CD4-positive, alpha-beta T cell treated with Interleukin-6 at 100 ng/mL for 8 hours (primary cell): Measurements from ENCODE around the gene UBIAD1.
A peak's percentile ranks its signal among the peaks of the same experiment; 100 is the strongest.
"Not testable (repeated sequence)": the region's sequence is repeated elsewhere in the genome, so short reads cannot be mapped to it uniquely, and the experiment has no call there.

Experiments used
- DNase-seq: peaks from one replicate; pipeline ENCODE4 v3.0.0-alpha.2; 2020; ENCODE audit warnings: mixed read lengths, low spot score

The UBIAD1 gene

GRCh38 chr1:11272832-11273594, at the start of gene UBIAD1:
Gene UBIAD1, plus strand, starts transcription at chr1:11273198. Its CDS starts 334 bp downstream, at chr1:11273532.
- peak; percentile 91 for DNase-seq

GRCh38 chr1:11227106-11228077, 45.6 kb upstream of the UBIAD1 start:
- no peak for DNase-seq

GRCh38 chr1:11229203-11229602, 43.8 kb upstream of the UBIAD1 start:
- DNase-seq, result no peak

- no peak for DNase-seq
Observed at GRCh38 chr1:11233208-11233607, 39.8 kb upstream of the UBIAD1 start.

- DNase-seq, result no peak
Observed at GRCh38 chr1:11237356-11237755, 35.6 kb upstream of the UBIAD1 start.

- no peak for DNase-seq
Observed at GRCh38 chr1:11238311-11238710, 34.7 kb upstream of the UBIAD1 start.

GRCh38 chr1:11245248-11245647, 27.8 kb upstream of the UBIAD1 start:
- no peak for DNase-seq

- no peak for DNase-seq
Observed at GRCh38 chr1:11245904-11246719, 26.9 kb upstream of the UBIAD1 start.

GRCh38 chr1:11248169-11248568, 24.8 kb upstream of the UBIAD1 start:
- no peak for DNase-seq

- DNase-seq, result no peak
Observed at GRCh38 chr1:11252538-11252937, 20.5 kb upstream of the UBIAD1 start.

- DNase-seq, result no peak
Observed at GRCh38 chr1:11253226-11253625, 19.8 kb upstream of the UBIAD1 start.

GRCh38 chr1:11256299-11256698, 16.7 kb upstream of the UBIAD1 start:
- DNase-seq, result no peak

- peak; percentile 99 for DNase-seq
Observed at GRCh38 chr1:11262171-11263049, 10.6 kb upstream of the UBIAD1 start, which contains the start of gene MTOR. Gene MTOR, minus strand, starts transcription at chr1:11262551. Its CDS starts 3,142 bp downstream, at chr1:11259409.

- no peak for DNase-seq
Observed at GRCh38 chr1:11266268-11267074, 6.5 kb upstream of the UBIAD1 start.

GRCh38 chr1:11267350-11268337, 5.4 kb upstream of the UBIAD1 start:
- DNase-seq, result not testable (repeated sequence)

GRCh38 chr1:11272544-11272831, 510 bp upstream of the UBIAD1 start:
- DNase-seq, result no peak

- no peak for DNase-seq
Observed at GRCh38 chr1:11273595-11274234, 717 bp downstream of the UBIAD1 start.

- no peak for DNase-seq
Observed at GRCh38 chr1:11279152-11279551, 6.2 kb downstream of the UBIAD1 start.

- DNase-seq, result no peak
Observed at GRCh38 chr1:11279630-11280029, 6.6 kb downstream of the UBIAD1 start.
